GM12874 (cell line): ENCODE data around the gene GP5.

Source experiments
- TF ChIP-seq, protein P1 (sequence below): IDR thresholded peaks from 2 replicates; pipeline ENCODE4 v1.5.1; 2011; ENCODE audit warnings: low read depth, mild to moderate bottlenecking, control low read depth, low read length, moderate library complexity; ENCODE audit not compliant: insufficient read depth

GP5 gene

DNA sequence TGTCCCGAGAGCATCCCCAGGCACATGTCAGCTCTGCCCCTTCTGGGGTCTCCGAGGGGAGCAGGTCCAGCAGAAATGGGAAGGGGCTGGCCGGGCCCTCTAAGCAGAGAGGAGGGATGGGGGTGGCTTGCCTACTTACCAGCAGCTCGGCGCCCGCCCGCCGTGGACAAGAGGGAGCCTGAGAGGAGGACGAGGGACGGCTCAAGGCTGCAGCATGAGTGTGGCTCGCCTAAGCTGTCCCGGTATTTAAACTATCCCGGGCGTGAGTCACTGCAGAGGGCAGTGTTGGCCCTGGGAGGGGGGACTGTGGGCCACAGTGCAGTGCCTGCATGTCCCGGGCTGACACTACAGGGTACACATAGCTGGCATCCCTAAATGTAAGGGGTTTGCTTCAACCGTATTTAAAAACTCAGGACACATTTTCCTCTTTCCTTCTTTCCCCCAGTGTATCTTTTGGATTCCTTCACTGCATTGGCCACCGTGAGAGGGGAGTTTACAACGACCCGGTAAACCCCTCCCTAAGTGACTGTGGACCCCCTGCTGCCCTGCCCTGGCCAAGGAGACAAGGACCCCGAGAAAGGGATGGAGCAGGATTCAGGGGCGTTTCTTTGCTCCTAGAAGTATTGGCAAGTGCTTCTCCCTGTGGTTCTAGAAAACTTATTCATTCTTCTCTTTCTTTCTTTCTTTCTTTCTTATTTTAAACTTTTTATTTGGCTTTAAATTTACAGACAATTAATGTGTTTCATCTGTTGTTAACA, 29.4 kb downstream of the GP5 start, which contains the start of gene LRRC15:
Gene LRRC15 (minus strand): TSS at position 222 of the 758 bp plus-strand sequence. CDS start 8,700 bp downstream, outside the sequence.
- TF ChIP-seq, protein P1, sequence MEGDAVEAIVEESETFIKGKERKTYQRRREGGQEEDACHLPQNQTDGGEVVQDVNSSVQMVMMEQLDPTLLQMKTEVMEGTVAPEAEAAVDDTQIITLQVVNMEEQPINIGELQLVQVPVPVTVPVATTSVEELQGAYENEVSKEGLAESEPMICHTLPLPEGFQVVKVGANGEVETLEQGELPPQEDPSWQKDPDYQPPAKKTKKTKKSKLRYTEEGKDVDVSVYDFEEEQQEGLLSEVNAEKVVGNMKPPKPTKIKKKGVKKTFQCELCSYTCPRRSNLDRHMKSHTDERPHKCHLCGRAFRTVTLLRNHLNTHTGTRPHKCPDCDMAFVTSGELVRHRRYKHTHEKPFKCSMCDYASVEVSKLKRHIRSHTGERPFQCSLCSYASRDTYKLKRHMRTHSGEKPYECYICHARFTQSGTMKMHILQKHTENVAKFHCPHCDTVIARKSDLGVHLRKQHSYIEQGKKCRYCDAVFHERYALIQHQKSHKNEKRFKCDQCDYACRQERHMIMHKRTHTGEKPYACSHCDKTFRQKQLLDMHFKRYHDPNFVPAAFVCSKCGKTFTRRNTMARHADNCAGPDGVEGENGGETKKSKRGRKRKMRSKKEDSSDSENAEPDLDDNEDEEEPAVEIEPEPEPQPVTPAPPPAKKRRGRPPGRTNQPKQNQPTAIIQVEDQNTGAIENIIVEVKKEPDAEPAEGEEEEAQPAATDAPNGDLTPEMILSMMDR, result no peak

DNA sequence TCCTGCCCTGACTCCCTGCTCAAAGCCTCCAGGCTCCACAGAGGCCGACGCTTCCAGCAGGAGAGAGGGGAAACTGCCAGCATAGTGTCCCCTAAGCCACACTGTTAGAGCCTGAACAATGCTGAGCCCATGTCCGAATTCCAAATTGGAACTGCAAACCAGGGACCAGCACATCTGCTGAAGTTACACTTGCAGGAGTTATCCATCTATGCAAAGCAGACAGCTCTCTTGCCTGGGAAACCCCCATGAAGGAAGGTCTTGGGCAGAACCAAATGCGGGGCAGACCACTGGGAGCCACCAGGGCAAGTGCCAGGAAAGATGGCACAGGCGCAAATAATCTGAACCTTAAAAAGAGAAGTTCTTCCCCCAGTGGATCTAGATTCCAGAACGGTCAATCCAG, 30.1 kb downstream of the GP5 start:
- TF ChIP-seq, protein P1, result no peak

DNA sequence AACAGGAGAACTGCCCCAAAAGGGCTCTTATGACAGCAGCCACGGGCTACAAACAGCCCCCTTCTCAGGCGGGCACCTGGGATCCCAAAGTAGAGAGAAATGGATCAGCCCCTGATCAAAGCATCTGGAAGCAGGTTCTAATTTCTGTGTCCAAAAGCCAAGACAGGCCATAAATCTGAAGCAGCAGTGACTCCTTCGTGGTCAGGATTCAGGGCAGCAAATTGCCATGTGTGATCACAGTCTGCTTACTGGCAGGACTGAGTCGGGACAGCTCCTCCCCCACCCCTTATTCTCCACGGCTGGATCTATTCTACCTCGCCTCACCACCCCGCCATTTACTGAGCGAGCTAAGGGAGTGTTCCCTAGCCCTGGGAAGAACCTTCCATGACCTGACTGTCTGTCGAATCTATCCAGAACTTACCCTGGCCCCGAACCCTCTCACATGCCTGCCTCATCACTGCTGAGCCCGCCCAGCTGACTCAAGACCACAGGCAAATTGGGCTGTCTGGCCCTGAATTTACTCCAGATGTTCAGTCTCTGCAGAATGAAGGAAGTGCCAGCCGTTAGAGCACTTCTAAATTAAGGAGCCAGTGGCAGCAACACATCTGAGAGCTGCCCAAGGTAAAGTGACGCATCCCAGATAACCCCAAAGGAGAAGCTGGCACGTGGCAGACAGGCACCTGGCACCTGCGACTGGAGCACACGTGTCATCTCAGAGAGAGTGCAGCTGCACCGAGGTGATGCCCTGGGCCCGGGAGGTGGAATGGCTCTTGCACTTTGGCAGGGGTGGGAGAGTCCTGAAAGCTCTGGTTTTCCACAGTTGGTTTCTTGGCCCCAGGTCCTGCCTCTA, 30.8 kb downstream of the GP5 start:
- TF ChIP-seq, protein P1, result no peak

DNA sequence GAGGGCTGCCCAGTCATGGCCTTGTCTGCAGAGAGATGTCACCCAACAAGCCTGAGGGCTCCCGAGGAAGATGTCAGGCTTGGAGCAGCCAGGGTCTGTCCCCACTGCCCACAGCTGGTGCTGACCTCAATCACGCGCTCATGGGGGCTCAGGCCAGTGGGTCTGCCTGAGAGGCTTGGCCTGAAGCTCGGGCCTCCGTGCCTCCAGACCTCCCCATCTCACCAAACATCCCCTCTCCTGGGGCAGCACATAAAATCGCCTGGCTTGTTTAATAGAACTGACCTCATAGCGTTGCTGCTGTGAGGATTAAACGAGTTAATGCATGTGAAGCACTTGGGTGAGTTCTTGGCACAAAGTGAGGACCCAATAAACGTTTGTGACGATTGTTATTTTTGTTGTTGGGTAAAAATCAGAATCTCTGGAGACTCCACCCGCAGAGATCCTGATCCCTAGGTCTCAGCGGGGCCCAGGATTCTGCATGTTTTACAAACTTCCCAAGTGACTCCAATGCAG, 33.0 kb downstream of the GP5 start:
- TF ChIP-seq, protein P1, result no peak

DNA sequence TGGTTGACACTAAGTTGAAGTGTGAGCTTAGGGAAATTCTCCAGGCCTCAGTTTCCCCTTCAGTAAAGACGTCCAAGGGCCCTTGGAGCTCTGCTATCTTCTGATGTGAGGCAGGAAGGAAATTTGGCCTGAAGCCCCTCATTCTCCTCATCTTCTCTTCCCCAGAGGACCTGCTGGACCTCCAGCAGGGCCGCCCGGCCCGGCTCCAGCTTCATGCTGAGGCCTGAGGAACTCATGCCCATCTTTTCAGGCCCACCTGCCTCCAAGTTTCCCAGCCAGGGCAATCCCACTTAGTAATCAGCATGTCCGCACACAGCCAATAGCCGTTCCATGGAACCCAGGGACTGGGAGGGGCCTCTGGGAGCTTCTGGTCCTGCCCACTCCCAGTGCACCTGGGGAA, 33.5 kb downstream of the GP5 start:
- TF ChIP-seq, protein P1, result no peak

DNA sequence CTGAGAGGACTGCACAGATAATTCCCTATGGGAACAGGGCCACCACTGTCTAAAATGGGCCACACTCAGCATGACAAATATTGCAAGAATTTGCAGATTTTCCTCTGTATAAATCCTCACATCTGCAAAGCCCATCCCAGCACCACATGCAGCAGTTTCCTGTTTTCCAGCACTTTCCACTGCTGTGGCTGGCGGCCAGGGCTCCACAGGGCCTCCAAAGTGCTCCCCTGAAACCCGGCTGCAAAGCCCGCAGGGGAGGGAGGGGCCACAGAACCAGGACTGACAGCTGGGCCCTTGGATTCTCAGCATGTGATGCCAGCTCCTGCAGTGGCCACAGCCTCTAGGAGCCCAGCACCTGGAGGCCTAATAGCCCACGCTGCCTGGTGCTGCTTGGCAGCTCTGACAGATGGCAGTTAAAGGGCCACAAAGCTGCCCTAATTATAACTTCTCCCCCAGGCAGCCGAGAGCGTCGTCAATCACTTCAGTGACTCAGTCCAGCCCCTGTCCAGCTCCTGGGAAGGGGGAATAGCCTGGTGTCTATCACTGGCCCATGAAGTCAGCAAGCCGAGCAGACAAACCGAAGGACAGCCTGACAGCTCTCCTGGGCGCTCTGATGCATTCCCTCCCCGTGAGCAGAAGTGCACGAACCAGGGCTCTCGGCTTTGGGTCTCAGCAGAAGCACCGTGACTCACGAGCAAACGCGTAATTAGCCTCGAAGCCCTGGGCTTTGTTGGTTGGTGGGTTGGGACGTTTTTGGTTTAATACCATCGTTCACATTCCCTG, 34.2 kb downstream of the GP5 start:
- TF ChIP-seq, protein P1, result no peak

DNA sequence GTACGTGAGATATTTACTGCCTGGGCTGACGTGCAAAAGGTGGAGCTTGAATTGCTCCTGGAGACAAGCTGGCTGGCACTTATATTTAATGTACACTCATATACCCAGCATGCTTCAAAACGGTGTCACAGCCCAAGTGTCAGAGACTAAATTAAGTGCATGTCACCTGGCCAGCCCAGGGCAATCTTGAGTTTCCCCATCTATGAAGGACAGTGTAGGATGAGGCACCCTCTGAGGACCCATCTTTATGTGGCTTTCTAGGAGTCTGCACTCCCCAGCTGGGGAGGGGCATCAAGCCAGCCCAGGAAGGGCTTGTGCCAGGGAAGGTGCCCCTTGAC, 34.8 kb downstream of the GP5 start:
- TF ChIP-seq, protein P1, result no peak
